Stimulated activated CD8-positive, alpha-beta memory T cell treated with anti-CD3 and anti-CD28 coated beads, Interleukin-7, amount 100 ng/mL, for 24 hours (primary cell): Measurements from ENCODE around the gene SEC14L1.

ENCODE experiments used
- DNase-seq: peaks from one replicate; pipeline ENCODE4 v3.0.0-alpha.2; 2020; ENCODE audit warnings: low read depth

The SEC14L1 gene

DNA sequence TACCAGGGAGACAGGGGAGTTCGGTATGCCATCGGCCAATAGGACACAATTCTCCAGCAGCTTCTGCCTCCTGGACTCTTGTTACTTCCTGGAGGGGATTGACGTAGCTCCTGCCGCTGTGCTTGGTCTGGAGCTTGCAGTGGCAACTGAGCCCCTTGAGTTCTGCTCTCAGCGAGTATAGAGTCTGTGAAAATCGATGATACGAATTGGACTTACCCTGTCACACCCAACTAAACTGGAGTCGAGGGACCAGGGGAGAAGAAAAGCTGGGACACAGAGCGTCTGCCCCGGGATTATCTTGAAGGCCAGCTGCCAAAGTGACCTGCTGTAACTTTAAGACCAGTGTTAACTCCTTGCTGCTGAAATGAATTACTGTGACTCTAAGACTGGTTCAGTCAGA lies 22.2 kb downstream of the SEC14L1 start:
- DNase-seq: no peak

DNA sequence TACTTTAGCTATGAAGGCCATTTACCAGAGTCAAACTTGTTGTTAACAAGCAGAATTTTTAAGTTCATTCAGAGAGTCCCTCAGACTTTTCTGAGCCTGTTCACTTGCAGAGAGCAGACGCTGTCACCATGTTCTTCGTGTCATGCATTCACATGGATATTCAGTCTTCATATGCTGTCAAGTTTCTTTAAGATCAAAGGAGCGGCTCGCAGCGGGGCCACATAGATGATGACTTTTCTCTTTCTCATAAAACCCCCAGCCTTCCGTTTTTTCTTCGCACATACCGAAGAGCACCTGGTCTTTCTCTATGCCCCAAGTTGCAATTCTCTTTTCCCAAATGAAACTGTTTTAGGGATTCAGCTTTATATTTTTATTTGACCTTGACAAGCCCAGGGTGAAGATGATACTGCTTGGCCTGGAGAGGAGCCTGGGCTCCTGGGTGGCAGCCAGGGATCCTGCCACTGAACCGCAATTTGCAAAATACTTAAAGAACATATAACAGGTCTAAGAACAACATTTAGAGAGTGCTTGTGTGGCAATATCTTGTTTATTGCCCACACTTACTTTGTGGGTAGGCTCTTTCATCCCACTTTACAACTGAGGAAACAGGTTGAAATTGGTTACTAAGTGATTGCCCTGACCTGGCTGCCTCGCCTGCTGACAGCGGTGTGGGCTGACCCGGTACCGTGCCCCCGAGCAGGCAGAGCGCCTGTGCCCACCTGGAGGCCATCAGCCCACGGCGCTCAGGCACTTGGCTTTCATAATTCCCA lies 22.9 kb downstream of the SEC14L1 start:
- no peak for DNase-seq

DNA sequence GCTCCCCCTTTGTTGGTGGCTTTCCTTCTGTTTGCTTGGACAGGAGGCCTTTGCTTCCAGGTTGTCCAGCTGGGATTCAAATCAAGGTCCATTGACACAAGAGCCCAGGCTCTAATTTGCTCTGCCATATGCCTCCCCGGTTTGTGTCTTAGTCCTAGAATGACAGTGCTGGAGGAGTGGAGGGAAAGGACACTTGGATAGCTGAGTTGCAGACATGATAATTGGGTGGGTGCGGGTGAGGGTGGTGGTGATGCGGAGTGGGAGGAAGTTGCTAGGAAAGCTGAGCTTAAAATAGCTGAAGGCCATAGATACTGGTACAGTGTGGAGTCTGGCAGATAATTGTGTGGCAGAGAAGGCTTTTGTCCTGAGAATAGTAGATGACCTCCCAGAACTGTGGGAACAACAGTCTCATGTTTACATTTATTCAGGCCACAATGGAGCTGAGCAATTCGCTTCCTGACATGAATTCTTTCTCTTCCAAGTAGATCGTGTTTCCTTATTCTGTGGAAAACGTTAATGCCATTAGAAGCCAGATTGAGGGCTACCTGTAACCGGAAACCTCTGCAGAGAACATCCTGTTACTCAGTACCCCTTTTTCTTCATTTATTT lies 23.8 kb downstream of the SEC14L1 start:
- DNase-seq: no peak

DNA sequence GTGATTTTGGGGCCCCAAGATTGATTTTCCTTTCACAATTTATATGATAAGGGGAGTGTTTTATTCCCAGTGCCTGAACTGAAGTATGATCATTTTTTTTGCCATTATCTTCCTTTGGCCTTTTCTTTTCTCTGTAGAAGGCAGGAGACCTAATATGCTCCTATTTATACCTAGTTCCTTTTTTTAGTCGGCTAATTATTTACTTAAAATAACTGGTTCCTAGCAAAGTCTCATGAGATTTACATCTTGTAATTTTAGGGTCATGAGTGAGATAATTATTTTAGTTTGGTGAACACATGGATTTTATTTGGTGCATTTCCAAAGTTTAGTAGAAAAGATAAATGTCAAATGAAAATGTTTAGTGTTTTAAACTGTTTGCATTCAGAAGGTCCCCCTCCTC lies 24.8 kb downstream of the SEC14L1 start:
- DNase-seq: no peak

DNA sequence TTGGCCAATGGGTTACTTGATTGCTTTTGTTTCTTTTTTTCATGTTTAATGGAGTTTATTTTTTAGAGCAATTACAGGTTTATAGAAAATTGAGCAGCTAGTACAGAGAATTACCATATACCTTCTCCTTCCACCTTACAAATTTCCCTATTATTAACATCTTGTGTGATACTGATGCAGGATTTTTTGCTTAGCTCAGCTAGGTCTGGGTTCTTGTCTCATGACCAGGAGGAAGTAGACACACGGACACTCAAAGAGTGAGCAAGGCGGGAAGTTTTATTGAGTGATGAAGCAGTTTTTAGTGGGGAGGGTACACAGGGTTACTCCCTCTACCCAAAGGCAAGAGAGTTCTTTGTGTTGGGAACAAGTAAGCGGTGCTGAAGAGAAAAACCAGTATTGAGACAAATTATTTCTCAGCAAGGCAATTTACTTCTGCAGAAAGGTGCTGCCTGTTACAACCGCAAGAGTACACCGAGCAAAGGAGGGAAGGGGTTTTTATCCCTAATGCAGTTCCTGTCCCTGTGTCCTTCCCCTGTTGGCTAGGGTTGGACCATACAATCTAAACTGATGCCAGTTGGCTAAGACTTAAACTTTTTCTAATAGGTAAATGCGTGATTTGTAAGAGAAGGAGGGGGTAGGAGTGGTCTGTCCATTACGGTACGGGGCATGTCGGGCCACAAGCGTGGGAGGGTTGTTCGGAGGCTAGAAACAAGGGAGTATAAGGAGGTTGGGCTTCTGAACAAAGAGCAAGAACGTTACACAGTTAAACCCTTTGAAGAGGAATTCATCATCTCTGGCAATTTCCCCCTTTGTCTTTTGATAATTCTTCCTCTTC lies 26.9 kb downstream of the SEC14L1 start:
- no peak for DNase-seq

DNA sequence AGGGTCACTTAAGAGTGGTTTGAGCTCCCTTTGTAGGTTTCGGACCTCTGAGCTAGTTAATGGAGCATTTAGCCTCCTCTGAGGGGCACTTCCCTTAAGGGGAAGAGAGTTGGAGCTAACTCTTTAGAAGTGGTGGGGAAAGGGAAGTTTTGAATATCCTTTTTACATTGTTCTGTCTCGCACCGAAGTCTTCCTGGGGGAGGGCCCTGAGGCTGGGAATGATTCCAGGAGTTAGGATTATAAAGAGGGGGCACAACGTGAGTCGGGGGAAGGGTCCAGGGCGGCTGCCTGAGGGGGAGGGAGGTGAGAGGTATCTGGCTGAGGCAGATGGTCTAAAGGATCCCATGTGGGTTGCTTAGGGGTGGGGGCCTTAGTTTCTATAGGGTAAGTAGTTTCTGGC lies 32.3 kb downstream of the SEC14L1 start:
- DNase-seq: no peak

DNA sequence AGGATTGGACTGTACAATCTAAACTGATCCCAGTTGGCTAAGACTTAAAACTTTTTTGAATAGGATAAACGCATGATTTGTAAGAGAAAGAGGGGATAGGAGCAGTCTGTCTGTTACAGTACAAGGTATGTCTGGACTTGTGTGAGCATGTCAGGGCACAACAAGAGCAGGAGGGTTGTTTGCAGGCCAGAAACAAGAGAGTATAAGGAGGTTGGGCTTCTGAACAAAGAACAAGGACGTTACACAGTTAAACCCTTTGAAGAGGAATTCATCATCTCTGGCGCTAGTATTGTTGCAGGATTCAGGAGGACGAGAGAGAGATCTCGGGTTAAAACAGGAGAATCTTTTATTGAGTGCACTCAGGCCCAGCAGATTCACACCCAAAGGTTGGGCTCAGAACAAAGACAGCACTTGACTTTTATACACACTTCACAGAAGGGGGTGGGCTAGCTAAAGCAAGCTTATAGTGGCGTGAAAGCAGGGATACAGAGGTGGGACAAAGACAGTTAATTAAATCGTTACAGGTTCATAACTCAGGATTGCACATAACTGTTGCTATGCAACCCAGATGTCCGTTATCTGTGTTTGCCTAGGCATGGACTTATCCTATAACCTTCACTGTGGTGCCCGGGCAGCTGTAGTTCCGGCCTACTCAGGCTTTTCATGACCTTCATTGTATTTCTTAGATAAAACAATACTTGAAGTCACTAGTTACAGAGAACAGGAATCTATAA lies 34.3 kb downstream of the SEC14L1 start:
- no peak for DNase-seq

DNA sequence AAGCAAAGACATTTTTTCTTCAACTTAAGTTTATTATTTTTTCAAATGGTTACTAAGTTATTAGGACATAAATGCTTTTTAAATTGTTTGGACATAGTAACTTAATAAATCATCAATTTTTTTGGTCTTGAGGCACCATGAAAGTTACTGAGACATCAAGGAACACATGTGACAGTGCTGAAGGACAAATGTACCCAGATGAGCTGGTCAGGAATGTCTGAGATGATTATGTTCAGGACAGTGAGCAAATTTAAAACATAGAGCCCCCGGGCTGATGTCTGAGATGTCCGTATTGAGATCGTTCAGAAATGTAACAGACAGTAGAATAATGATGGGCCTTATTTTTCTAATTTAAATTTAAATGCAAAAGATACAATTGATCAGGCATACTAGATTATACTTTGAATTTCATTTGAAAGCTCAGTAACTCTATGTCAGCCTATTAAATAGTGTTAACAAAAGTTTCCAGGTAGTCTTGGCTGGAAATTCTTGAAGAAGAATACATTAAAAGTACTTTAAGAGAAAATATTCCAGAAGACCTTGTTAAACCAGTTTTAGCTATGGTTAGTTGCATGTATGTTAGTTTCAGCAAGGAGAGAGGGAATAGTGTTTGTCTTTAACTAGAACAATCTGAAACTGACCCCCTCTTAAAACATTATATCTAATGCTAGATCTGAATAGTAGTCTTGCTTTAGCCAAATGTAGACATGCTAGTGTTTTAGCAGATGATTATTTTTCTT lies 36.4 kb downstream of the SEC14L1 start:
- no peak for DNase-seq

DNA sequence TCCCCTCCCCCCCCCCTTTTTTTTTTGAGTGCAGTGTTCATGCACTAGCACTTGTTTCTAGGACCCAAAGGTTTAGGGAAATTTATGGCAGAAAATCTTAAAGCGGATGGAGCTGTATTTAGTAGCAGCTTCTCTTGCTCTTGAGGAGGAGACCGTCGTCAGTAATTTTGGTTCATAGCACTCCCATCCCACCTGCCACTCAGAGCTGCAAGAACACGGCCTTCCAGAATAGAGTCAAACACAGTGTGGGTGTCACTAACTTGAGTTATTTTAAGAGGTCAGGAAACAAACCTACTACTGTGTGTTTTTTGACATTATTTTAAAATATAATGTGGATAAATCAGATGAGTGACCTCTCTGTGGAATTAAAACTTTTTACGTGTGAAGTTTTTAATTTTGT lies 37.3 kb downstream of the SEC14L1 start:
- DNase-seq: no peak

DNA sequence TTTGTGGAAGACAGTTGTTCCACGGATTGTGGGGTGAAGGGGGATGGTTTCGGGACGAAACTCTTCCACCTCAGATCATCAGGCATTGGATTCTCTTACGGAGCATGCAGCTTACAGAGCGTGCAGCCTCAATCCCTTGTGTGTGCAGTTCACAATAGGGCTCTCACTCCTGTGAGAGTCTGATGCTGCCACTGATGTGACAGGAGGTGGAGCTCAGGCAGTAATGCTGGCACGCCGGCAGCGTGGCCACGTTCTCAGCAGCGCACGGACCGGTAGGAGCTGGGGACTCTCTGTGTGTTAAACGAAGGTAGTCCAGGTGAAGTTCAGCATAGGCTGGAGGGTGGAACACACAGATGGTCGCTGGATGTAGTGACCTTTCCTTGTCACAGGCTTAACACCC lies 37.8 kb downstream of the SEC14L1 start:
- DNase-seq: no peak

DNA sequence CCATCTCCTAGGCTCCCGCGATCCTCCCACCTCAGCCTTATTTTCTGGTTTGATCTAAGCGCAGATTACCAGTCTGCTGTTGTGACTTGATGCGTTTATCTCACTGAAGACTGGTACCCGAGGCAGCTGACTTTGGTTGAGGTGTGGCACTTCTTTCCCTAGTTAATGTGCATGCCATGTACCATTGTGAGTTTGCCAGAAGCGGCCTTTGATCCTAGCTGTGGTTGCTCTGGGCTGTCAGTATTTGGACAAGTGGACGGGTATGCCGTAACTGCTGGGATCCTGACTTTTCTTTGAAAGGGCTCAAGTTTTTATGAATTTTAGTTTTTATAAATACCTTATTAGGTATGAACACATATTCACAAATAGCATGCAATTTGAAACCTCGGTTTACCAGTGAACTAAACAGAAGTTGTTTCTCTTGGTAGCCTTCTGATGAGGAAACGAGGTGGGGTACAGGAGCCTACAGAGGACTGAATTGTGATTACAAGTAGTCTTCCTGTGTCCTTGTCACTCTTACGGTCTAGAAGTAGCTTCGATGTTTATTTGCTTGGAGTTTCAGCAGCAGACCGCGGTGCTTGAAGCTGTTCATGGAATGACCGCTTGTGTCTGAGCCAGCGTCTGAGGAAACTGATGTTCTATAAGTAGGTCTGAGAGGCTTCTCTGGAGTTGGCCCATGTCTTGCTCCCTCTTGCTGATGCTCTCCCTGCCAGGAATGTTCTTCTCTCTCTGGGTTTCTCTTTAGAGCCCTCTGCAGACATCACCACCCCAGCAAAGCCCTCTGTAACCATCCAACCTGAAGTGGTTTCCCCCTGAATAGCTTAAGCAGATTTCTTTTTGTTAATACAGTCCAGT lies 40.0 kb downstream of the SEC14L1 start:
- no peak for DNase-seq

DNA sequence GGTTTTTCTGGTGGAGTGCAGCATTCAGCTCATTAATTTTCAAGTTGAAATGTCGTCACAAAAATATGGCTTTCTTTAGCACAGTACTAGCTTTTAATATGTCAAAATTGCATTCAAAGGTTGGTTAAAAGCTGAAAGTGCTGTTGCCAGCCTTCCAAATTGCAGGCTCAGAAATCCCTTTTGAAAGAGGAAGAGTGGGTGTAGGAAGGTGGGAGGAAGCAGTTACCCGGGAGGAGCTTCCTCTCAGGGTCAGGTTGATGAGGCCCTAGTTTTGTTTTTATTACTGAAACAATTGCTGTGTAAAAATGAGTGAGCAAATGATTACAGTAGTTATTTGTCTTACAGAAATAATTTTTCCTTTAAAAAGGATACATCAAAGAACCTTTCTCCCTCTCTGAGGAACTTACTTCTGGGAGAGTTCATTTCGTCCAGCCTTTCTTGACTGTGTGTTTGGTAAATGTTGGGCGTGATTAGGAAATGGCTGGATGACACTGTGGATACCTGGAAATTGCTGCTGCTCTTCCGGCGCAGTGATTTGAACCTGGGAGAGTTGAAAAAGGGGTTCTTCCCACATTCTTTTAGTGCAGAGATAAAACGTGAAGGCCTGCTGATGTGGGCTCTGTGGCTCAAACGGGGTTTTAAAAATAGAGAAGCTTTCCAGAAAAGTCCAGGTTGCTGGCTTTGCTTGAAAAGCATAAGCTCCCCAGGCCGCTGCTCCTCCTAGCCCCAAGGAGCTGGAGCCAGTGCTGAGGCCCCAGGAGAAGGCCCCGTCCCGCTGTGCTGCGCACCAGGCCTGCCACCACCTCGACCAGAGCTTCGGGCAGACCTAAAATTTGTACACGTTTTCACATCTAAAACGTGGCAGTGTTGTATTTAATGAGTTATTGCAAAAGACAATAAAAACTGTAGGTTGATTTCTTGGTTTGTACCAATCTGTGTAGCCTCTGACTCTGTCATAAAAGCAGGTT lies 41.7 kb downstream of the SEC14L1 start:
- DNase-seq: no peak

DNA sequence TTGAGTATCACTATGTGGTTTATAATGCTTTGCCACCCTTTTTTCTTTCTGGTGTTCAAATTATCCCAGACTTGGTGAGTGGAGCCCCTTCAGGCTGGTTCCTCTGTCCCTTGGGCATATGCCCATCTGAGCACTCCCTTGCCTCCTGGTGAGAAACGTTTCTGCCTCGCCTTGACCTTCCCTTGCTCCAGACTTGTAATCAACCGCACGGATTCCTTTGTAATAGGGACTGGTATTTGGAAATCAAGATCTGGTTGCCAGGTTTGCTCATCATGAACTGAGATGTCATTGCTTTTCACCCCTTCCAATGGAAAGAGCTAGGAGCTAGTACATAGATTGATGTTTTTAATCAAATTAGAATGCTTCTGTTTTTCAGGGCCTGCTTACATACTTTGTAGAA lies 43.7 kb downstream of the SEC14L1 start:
- DNase-seq: no peak

DNA sequence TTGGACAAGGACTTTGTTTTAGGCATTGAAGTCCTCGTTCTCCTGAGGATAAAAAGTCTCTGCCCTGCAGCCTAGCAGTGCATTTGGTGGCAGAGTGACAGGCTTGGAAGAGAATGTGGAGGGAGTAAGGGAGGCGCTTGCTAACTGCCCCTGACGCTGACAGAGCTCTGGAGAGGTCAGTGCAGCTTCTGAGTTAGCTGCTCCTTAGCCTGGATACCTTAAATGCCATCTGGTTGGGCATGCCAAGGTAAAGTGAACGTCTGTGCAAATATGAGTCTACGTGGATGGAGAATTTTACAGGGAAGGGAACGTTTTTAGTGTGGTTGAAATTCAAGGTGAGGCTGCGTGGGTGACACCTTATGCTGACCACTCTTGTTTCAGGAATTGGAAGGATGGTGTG lies 44.4 kb downstream of the SEC14L1 start:
- no peak for DNase-seq

DNA sequence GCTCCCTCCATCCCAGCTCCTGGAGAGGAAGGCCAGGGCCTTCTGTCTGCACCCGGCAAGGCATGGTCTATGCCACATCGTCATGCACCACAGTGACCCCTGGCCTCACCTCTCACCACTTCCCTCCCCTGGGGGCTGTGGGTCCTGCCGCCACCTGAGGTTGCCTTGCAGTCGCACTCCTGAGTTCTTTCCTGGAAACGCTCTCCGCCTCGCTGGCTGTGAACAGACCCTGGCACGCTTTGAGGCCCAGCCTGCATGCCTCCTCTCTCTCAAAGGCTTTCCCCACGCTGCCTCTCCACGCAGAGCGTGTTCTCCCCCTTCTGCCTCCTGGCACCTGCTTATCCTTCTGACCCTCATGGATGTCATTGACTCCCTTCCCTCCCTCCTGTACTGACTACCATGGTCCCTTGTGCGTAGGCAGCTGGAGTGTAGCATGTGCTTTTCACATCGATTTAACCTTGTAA lies 45.4 kb downstream of the SEC14L1 start:
- no peak for DNase-seq

DNA sequence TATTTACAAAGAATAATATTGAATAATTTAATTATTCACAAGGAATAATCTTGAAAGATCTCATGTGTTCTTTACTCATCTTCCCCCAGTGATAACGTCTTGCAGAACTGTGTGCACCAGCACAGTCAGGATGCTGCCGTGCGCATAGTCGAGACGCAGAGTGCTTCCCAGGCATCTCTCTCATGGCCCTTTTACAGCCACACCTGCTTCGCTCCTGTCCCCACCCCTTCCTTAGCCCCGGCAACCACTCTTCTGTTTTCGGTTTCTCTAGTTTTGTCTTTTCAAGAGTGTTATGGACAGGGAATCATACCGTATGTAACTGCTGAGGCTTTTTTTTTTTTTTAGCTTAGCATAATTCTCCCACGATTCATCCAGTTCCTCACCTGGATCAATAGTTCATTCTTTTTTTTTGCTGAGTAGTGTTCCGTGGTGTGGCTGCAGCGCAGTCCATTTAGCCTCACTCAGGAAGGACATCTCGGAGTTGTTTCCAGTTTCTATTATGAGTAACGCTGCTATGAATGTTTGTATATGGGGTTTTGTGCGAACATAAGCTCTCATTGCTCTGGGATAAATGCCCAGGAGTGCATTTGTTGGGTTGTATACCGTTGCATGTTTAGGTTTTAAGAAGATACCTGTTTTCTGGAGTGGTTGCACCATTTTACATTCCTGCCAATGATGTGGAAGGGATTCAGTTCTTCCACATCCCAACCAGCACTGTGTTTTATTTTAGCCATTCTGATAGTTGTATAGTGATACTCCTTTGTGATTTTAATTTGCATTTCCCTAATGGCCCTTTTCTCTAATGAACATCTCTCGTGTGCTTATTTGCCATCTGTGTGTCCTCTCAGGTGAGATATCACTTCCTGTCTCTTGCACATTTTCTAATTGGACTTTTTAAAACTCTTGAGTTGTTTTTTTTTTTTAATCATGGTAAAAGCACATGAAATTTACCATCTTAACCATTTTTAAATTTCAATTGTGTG lies 47.6 kb downstream of the SEC14L1 start:
- no peak for DNase-seq

DNA sequence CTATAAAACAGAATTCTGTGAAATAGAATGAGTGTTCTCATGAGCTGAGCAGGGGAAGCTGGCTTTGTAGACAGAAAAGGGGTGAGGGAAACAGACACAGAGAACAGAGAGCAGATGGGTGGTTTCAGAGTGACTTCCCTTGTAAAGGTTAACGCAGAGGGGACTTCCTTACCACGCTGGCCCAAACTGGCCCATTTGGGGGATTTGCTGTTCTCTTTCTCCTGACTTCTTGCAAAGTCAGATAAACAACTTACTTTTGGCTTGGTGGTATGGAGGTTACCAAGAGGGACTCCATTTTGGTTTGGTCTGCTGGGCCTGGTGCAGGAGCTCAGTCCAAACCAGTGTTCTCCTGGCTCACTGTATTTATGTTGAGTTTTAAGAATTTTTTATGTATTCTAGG lies 48.4 kb downstream of the SEC14L1 start:
- DNase-seq: no peak

DNA sequence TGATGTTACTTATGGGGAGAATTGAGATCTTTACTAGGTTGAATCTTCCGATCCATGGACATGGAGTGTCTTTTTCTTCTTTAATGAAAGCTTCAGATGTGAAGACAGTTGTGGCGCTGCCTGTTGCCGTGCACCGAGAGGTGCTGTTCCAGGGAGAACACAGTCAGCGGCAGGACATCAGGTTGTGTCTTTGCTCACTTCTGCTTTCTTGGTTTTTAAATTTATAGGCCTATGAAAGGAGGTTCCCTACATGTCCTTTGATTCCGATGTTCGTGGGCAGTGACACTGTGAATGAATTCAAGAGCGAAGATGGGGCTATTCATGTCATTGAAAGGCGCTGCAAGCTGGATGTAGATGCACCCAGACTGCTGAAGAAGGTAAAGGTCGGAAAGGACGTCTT lies 49.8 kb downstream of the SEC14L1 start:
- no peak for DNase-seq
